Measurements from ENCODE around the gene THADA. TPM values are rescaled to one million over a fixed set of nuclear protein-coding genes. Genes with fewer than 3 reads are reported as not detected.

The THADA gene
- polyA plus RNA-seq, 3 donors: 7.3 to 11.2 (median 9.7) TPM

- H3K27ac ChIP-seq (ENCODE audit: low read depth in 1 of 2, low read length in 2 of 2): no peak overlapping the region
- no peak overlapping the region for H3K4me3 Mint-ChIP-seq
- H3K27me3 ChIP-seq (ENCODE audit: control insufficient read depth in 2 of 2, insufficient read depth in 2 of 2, low read length in 2 of 2): no peaks in the 10 kb centered on the region
- no peak for TF ChIP-seq CTCF (IDR thresholded peaks at IDR 0.05)
- no peak overlapping the region for H3K27ac Mint-ChIP-seq
- peaks cover 15% of the 10 kb centered on the region for H3K4me1 Mint-ChIP-seq
- DNase-seq: no peak
- H4K20me1 ChIP-seq (ENCODE audit: insufficient read depth, low read length): no peaks in the 10 kb centered on the region
- H3K36me3 ChIP-seq (replicated peaks in 1 of 2; ENCODE audit: control insufficient read depth in 1 of 2, insufficient read depth in 2 of 2, low read length in 2 of 2): no peaks in the 10 kb centered on the region
- no peaks in the 10 kb centered on the region for H3K79me2 ChIP-seq (ENCODE audit: insufficient read depth, low read length)
- H3K36me3 Mint-ChIP-seq: peaks cover 3 to 7% of the 10 kb centered on the region in 2 donors
- intact Hi-C loops (cut with micrococcal nuclease): no loop called here
- no peaks in the 10 kb centered on the region for H3K9me3 ChIP-seq (replicated peaks in 1 of 2; ENCODE audit: control insufficient read depth in 1 of 2, insufficient read depth in 1 of 2, low read length in 2 of 2)
- no peak overlapping the region for H3K4me3 ChIP-seq (replicated peaks in 1 of 3; ENCODE audit: low read depth in 2 of 3, low read length in 3 of 3)
- no peak overlapping the region for H3K4me2 ChIP-seq (replicated peaks; ENCODE audit: extremely low read depth, low read length, poor library complexity, severe bottlenecking)
- H3K9me3 Mint-ChIP-seq: peaks cover 0 to 3% (median 0%) of the 10 kb centered on the region in 7 donors
- peaks cover under 1 to 7% of the 10 kb centered on the region in 2 donors for H3K4me1 ChIP-seq (ENCODE audit: control insufficient read depth in 1 of 2, insufficient read depth in 2 of 2, low read length in 2 of 2)
- 60% methylated on average over 1 of the region's 2 CpGs for WGBS (ENCODE audit: insufficient coverage)
- H2AFZ ChIP-seq (ENCODE audit: insufficient read depth, low read depth, low read length, poor library complexity, severe bottlenecking): no peak overlapping the region
- no peak overlapping the region for H3K9ac ChIP-seq (ENCODE audit: insufficient read depth, low read length, poor library complexity, severe bottlenecking)
- H3K27me3 Mint-ChIP-seq (ENCODE audit: low read depth in 3 of 3): no peaks in the 10 kb centered on the region
Measured at GRCh38 chr2:43361286-43361685, 234.6 kb downstream of the THADA start.

- WGBS (ENCODE audit: insufficient coverage): 83% methylated on average over 1 of the region's 3 CpGs
Measured at GRCh38 chr2:43360137-43360536, 235.7 kb downstream of the THADA start.

More at GRCh38 chr2:43360137-43360536, 235.7 kb downstream of the THADA start:
- Histone ChIP-seq H3K9ac (ENCODE audit: insufficient read depth, low read length, poor library complexity, severe bottlenecking) (no peak overlapping the region), H3K4me1 (ENCODE audit: control insufficient read depth in 1 of 2, insufficient read depth in 2 of 2, low read length in 2 of 2) (no peaks in the 10 kb centered on the region), H3K9me3 (replicated peaks in 1 of 2; ENCODE audit: control insufficient read depth in 1 of 2, insufficient read depth in 1 of 2, low read length in 2 of 2) (no peaks in the 10 kb centered on the region), H2AFZ (ENCODE audit: insufficient read depth, low read depth, low read length, poor library complexity, severe bottlenecking) (no peak overlapping the region), H3K27me3 (ENCODE audit: control insufficient read depth in 2 of 2, insufficient read depth in 2 of 2, low read length in 2 of 2) (no peaks in the 10 kb centered on the region), H3K79me2 (ENCODE audit: insufficient read depth, low read length) (no peaks in the 10 kb centered on the region), H3K4me2 (replicated peaks; ENCODE audit: extremely low read depth, low read length, poor library complexity, severe bottlenecking) (no peak overlapping the region), H3K4me3 (replicated peaks in 1 of 3; ENCODE audit: low read depth in 2 of 3, low read length in 3 of 3) (no peak overlapping the region), H4K20me1 (ENCODE audit: insufficient read depth, low read length) (no peaks in the 10 kb centered on the region), H3K27ac (ENCODE audit: low read depth in 1 of 2, low read length in 2 of 2) (no peak overlapping the region), H3K36me3 (replicated peaks in 1 of 2; ENCODE audit: control insufficient read depth in 1 of 2, insufficient read depth in 2 of 2, low read length in 2 of 2) (no peaks in the 10 kb centered on the region)
- intact Hi-C loops (cut with micrococcal nuclease): no loop called here
- DNase-seq: no peak
- H3K27ac Mint-ChIP-seq: no peak overlapping the region
- no peak overlapping the region for H3K4me3 Mint-ChIP-seq
- H3K27me3 Mint-ChIP-seq (ENCODE audit: low read depth in 3 of 3): no peaks in the 10 kb centered on the region
- H3K4me1 Mint-ChIP-seq: peaks cover 15% of the 10 kb centered on the region
- peaks cover 0 to 3% (median 0%) of the 10 kb centered on the region in 7 donors for H3K9me3 Mint-ChIP-seq
- TF ChIP-seq CTCF (IDR thresholded peaks at IDR 0.05): no peak
- peaks cover 7 to 9% of the 10 kb centered on the region in 2 donors for H3K36me3 Mint-ChIP-seq

Measured in CD14-positive monocyte (primary cell).